NCI-H1092 treated with DMSO at 0.1 percent for 48 hours (cell line): ENCODE data around the gene CLEC1A.

Experiments
- DNase-seq: peaks from one replicate; lab custom pipeline; 2025; lab: John Stamatoyannopoulos, UW

The CLEC1A gene

GRCh38 chr12:10101648-10102220 is 2.9 kb upstream of the CLEC1A start:
- DNase-seq, result no peak

- DNase-seq, result no peak
Observed at GRCh38 chr12:10101042-10101579, 2.3 kb upstream of the CLEC1A start.

- no peak for DNase-seq
Observed at GRCh38 chr12:10097521-10097920, 1.3 kb downstream of the CLEC1A start.

GRCh38 chr12:10095971-10096370 is 2.8 kb downstream of the CLEC1A start:
- DNase-seq, result no peak

- no peak for DNase-seq
Observed at GRCh38 chr12:10094646-10095395, 4.0 kb downstream of the CLEC1A start.

GRCh38 chr12:10088955-10089900 is 9.6 kb downstream of the CLEC1A start:
- no peak for DNase-seq

- no peak for DNase-seq
Observed at GRCh38 chr12:10088031-10088430, 10.8 kb downstream of the CLEC1A start.

GRCh38 chr12:10086387-10086786 is 12.4 kb downstream of the CLEC1A start:
- DNase-seq, result no peak

- no peak for DNase-seq
Observed at GRCh38 chr12:10084733-10085132, 14.1 kb downstream of the CLEC1A start.

GRCh38 chr12:10082117-10082874 is 16.5 kb downstream of the CLEC1A start:
- DNase-seq, result no peak

- no peak for DNase-seq
Observed at GRCh38 chr12:10075451-10075850, 23.3 kb downstream of the CLEC1A start.

- no peak for DNase-seq
Observed at GRCh38 chr12:10073261-10073660, 25.5 kb downstream of the CLEC1A start.

GRCh38 chr12:10072131-10072530 is 26.7 kb downstream of the CLEC1A start:
- no peak for DNase-seq

GRCh38 chr12:10070380-10070779 is 28.4 kb downstream of the CLEC1A start:
- DNase-seq, result no peak

- no peak for DNase-seq
Observed at GRCh38 chr12:10069976-10070375, 28.8 kb downstream of the CLEC1A start.

GRCh38 chr12:10069099-10069498 is 29.7 kb downstream of the CLEC1A start:
- DNase-seq, result no peak

- DNase-seq, result no peak
Observed at GRCh38 chr12:10068644-10069043, 30.1 kb downstream of the CLEC1A start.

- DNase-seq, result no peak
Observed at GRCh38 chr12:10067942-10068341, 30.8 kb downstream of the CLEC1A start.

GRCh38 chr12:10067264-10067663 is 31.5 kb downstream of the CLEC1A start:
- DNase-seq, result no peak

GRCh38 chr12:10065241-10065640 is 33.5 kb downstream of the CLEC1A start:
- no peak for DNase-seq

- no peak for DNase-seq
Observed at GRCh38 chr12:10058387-10058786, 40.4 kb downstream of the CLEC1A start.
